ENCODE measurements around the gene GLRX3.
A peak's percentile ranks its signal among the peaks of the same experiment; 100 is the strongest.

The GLRX3 gene

GRCh38 chr10:130188195-130189175 is 52.3 kb downstream of the GLRX3 start:
- H3K4me3 ChIP-seq (replicated peaks; ENCODE audit: low read depth, low read length) = no peak overlapping the region
- peak; percentile 3 for TF ChIP-seq CTCF (IDR thresholded peaks at IDR 0.05; ENCODE audit: insufficient read depth, low read length, poor library complexity, severe bottlenecking)
- DNase-seq (ENCODE audit: extremely low read depth, insufficient read length) = no peak
- no peaks in the 10 kb centered on the region for H3K27me3 ChIP-seq (replicated peaks; ENCODE audit: control insufficient read depth, insufficient read depth, low read length)
- H3K36me3 ChIP-seq (ENCODE audit: control insufficient read depth, insufficient read depth, low read length) = peaks cover 8% of the 10 kb centered on the region

GRCh38 chr10:130189608-130190054 is 53.4 kb downstream of the GLRX3 start:
- DNase-seq (ENCODE audit: extremely low read depth, insufficient read length) = no peak
- Histone ChIP-seq H3K4me3 (replicated peaks; ENCODE audit: low read depth, low read length) (no peak overlapping the region), H3K36me3 (ENCODE audit: control insufficient read depth, insufficient read depth, low read length) (peaks cover 6% of the 10 kb centered on the region), H3K27me3 (replicated peaks; ENCODE audit: control insufficient read depth, insufficient read depth, low read length) (no peaks in the 10 kb centered on the region)
- TF ChIP-seq CTCF (IDR thresholded peaks at IDR 0.05; ENCODE audit: insufficient read depth, low read length, poor library complexity, severe bottlenecking) = no peak

GRCh38 chr10:130190055-130190736 is 54.0 kb downstream of the GLRX3 start:
- H3K36me3 ChIP-seq (ENCODE audit: control insufficient read depth, insufficient read depth, low read length) = peaks cover 6% of the 10 kb centered on the region
- peak overlapping the region; percentile 47 for H3K4me3 ChIP-seq (replicated peaks; ENCODE audit: low read depth, low read length)
- H3K27me3 ChIP-seq (replicated peaks; ENCODE audit: control insufficient read depth, insufficient read depth, low read length) = no peaks in the 10 kb centered on the region
- TF ChIP-seq CTCF (IDR thresholded peaks at IDR 0.05; ENCODE audit: insufficient read depth, low read length, poor library complexity, severe bottlenecking) = peak; percentile 68
- peak; percentile 86 for DNase-seq (ENCODE audit: extremely low read depth, insufficient read length)

- no peak overlapping the region; the same call in 1 of the 2 replicates for H3K4me3 ChIP-seq (replicated peaks; ENCODE audit: low read depth, low read length)
- DNase-seq (ENCODE audit: extremely low read depth, insufficient read length) = no peak
- no peaks in the 10 kb centered on the region for H3K27me3 ChIP-seq (replicated peaks; ENCODE audit: control insufficient read depth, insufficient read depth, low read length)
- no peak for TF ChIP-seq CTCF (IDR thresholded peaks at IDR 0.05; ENCODE audit: insufficient read depth, low read length, poor library complexity, severe bottlenecking)
- H3K36me3 ChIP-seq (ENCODE audit: control insufficient read depth, insufficient read depth, low read length) = peaks cover 6% of the 10 kb centered on the region
These were observed 54.5 kb downstream of the GLRX3 start for GRCh38 chr10:130190737-130191115.

- Histone ChIP-seq H3K27me3 (replicated peaks; ENCODE audit: control insufficient read depth, insufficient read depth, low read length) (no peaks in the 10 kb centered on the region), H3K36me3 (ENCODE audit: control insufficient read depth, insufficient read depth, low read length) (peaks cover 6% of the 10 kb centered on the region), H3K4me3 (replicated peaks; ENCODE audit: low read depth, low read length) (no peak overlapping the region)
- no peak for DNase-seq (ENCODE audit: extremely low read depth, insufficient read length)
- TF ChIP-seq CTCF (IDR thresholded peaks at IDR 0.05; ENCODE audit: insufficient read depth, low read length, poor library complexity, severe bottlenecking) = no peak
These were observed 55.2 kb downstream of the GLRX3 start for GRCh38 chr10:130191380-130191779.

All from GM06990 (cell line).